ENCODE results near the gene CDX1. TPM values are rescaled to one million over a fixed set of nuclear protein-coding genes. Genes with fewer than 3 reads are reported as not detected.

CDX1 gene
- total RNA-seq, 1 experiment from 2014 or later = 0.22 TPM

DNA sequence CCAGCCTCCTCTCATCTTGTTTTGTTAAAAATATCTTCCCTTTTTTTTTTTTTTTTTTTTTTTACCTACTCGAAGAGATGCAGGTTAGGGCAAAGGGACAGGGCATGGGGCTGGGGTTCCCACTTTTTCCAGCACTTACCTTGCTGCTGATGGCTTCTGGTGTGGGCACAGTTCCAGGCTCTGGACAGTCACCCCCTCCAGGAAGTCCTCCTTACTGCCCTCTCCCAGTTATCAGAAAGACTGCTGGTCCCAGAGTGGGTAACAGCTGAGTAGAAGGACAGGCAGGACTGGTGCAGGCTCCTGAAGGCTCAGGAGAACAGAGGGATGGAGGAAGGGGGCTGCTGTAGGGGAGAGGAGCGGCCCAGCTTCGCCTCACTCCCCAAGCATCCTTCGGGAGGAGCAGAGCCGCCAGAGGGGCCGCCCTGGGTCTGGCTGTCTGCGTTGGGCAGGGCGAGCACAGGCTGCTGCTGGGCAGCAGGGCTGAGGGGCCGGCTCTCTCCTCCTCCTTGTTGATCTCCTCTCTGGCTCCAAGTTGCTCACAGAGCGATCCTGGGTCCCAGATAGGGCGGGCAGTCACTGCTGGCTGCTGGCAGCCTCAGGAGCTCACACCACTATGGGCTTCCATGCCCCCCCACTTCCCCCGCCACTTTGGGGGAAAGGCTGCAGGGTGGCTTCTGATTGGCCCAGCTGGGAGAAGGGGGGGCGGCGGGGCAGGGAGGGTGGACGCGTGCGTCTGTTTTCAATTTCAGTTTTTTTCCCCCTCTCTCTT lies 11.1 kb upstream of the CDX1 start, which contains the start of gene PDGFRB:
TSS of gene PDGFRB (minus strand) at position 588 of the 769 bp plus-strand sequence. CDS start 18,798 bp downstream, outside the sequence.
- Histone ChIP-seq H3T11ph (ENCODE audit: low read length) (no peak within 1 kb of the TSS), H3K4ac (ENCODE audit: low read depth, low read length) (no peak within 1 kb of the TSS), H3K9ac (ENCODE audit: extremely low read depth, insufficient read length, low read length) (no peak within 1 kb of the TSS), H3K23me2 (ENCODE audit: insufficient read length, low read depth, low read length, poor library complexity, severe bottlenecking) (peaks cover 5% of the 10 kb centered on the region), H3K79me1 (ENCODE audit: insufficient read depth, low read depth, low read length, poor library complexity, severe bottlenecking) (no peaks in the 10 kb centered on the region), H2BK120ac (ENCODE audit: low read depth, low read length, poor library complexity, severe bottlenecking) (no peak within 1 kb of the TSS), H3K27me3 (ENCODE audit: insufficient read depth, low read length) (no peaks in the 10 kb centered on the region; the same call in 1 of the 2 replicates), H2BK12ac (ENCODE audit: insufficient read length, low read depth, low read length) (peak within 1 kb of the TSS; percentile 18), H3K56ac (ENCODE audit: insufficient read length, low read depth, low read length) (no peak within 1 kb of the TSS), H2BK5ac (ENCODE audit: insufficient read length, low read length) (no peak within 1 kb of the TSS), H2AFZ (ENCODE audit: low read length) (peak within 1 kb of the TSS; percentile 81), H4K8ac (replicated peaks; ENCODE audit: insufficient read length, low read depth, low read length) (no peak within 1 kb of the TSS), H3K18ac (ENCODE audit: insufficient read length, low read depth, low read length) (peak within 1 kb of the TSS; percentile 31), H4K5ac (ENCODE audit: insufficient read length, low read depth, low read length) (no peak within 1 kb of the TSS), H3K14ac (ENCODE audit: insufficient read depth, low read length) (peak within 1 kb of the TSS; percentile 52), H3K79me2 (ENCODE audit: insufficient read depth, low read length) (no peaks in the 10 kb centered on the region), H4K91ac (ENCODE audit: insufficient read length, low read depth, low read length) (no peak within 1 kb of the TSS), H2BK15ac (ENCODE audit: low read depth, low read length) (peak within 1 kb of the TSS; percentile 72; the same call in 1 of the 2 replicates), H3K4me2 (ENCODE audit: insufficient read depth, insufficient read length, low read length) (peak within 1 kb of the TSS; percentile 27), H2AK5ac (ENCODE audit: insufficient read length, low read length) (no peak within 1 kb of the TSS), H3K9me3 (ENCODE audit: control insufficient read depth, low read depth, low read length) (no peaks in the 10 kb centered on the region), H3K4me1 (ENCODE audit: insufficient read depth, low read length) (peaks cover 4% of the 10 kb centered on the region), H4K20me1 (ENCODE audit: control insufficient read depth, insufficient read depth, insufficient read length) (no peaks in the 10 kb centered on the region), H3K23ac (ENCODE audit: insufficient read length, low read depth, low read length) (no peak within 1 kb of the TSS), H3K27ac (ENCODE audit: insufficient read length, low read depth, low read length) (no peak within 1 kb of the TSS), H2BK20ac (ENCODE audit: low read depth, low read length, poor library complexity, severe bottlenecking) (no peak within 1 kb of the TSS)
- DNase-seq = peak; percentile 76
- Mint-ChIP-seq H3K27me3 (ENCODE audit: low read depth) (peaks cover 37% of the 10 kb centered on the region), H3K4me3 (peak within 1 kb of the TSS; percentile 42 to 79; a peak in 4 of 5 replicates), H3K4me1 (peaks cover 24 to 39% of the 10 kb centered on the region in 2 experiments), H3K27ac (peak within 1 kb of the TSS; percentile 44 to 68 (median 52); a peak in 3 of 7 replicates), H3K36me3 (ENCODE audit: insufficient read depth in 1 of 3, low read depth in 3 of 3) (no peaks in the 10 kb centered on the region; a peak in 1 of 7 replicates), H3K9me3 (no peaks in the 10 kb centered on the region)
- TF ChIP-seq, protein P1, sequence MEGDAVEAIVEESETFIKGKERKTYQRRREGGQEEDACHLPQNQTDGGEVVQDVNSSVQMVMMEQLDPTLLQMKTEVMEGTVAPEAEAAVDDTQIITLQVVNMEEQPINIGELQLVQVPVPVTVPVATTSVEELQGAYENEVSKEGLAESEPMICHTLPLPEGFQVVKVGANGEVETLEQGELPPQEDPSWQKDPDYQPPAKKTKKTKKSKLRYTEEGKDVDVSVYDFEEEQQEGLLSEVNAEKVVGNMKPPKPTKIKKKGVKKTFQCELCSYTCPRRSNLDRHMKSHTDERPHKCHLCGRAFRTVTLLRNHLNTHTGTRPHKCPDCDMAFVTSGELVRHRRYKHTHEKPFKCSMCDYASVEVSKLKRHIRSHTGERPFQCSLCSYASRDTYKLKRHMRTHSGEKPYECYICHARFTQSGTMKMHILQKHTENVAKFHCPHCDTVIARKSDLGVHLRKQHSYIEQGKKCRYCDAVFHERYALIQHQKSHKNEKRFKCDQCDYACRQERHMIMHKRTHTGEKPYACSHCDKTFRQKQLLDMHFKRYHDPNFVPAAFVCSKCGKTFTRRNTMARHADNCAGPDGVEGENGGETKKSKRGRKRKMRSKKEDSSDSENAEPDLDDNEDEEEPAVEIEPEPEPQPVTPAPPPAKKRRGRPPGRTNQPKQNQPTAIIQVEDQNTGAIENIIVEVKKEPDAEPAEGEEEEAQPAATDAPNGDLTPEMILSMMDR (conservative IDR thresholded peaks at IDR 0.05) = no peak
- no CpG with 5 or more reads among the region's 17 CpGs for WGBS (ENCODE audit: extremely low coverage, insufficient read length, low lambda C conversion rate)

Measured in H9 (cell line).